GM23338 (cell line): Measurements from ENCODE around the gene DPM1. TPM values are rescaled to one million over a fixed set of nuclear protein-coding genes. Genes with fewer than 3 reads are reported as not detected.

Source experiments
- ATAC-seq: fragments of 200-7000 bp; cut with Tn5 transposase; 3 replicates; pipeline ENCODE4 v1.9.1; 2020
- DNase-seq: peaks from one replicate; pipeline ENCODE4 v3.0.0-alpha.2; 2015; ENCODE audit warnings: low spot score
- H2AFZ ChIP-seq: fragments of 200-600 bp; sonication (generic); 2 replicates; pipeline ENCODE4 v1.8.0; 2016; ENCODE audit warnings: antibody characterized with exemption, mild to moderate bottlenecking, moderate library complexity
- H3F3A ChIP-seq: fragments of 200-600 bp; sonication (generic); replicated peaks from 2 replicates; pipeline ENCODE4 v1.8.0; 2017; ENCODE audit warnings: antibody characterized with exemption, mixed run types, low read depth
- H3K27ac ChIP-seq: fragments of 200-600 bp; sonication (generic); 2 replicates; pipeline ENCODE4 v1.6.1; 2016; ENCODE audit warnings: low read depth
- H3K27me3 ChIP-seq: fragments of 200-600 bp; sonication (generic); 2 replicates; pipeline ENCODE4 v1.8.0; 2016; ENCODE audit warnings: mild to moderate bottlenecking, mixed run types, moderate library complexity; ENCODE audit not compliant: insufficient read depth
- H3K36me3 ChIP-seq: fragments of 200-600 bp; sonication (generic); 2 replicates; pipeline ENCODE4 v1.8.0; 2016; ENCODE audit warnings: mild to moderate bottlenecking; ENCODE audit not compliant: insufficient read depth
- H3K4me1 ChIP-seq: fragments of 200-600 bp; sonication (generic); 2 replicates; pipeline ENCODE4 v1.8.0; 2016; ENCODE audit warnings: mild to moderate bottlenecking, moderate library complexity; ENCODE audit not compliant: insufficient read depth
- H3K4me2 ChIP-seq: fragments of 200-600 bp; sonication (generic); 2 replicates; pipeline ENCODE4 v1.7.1; 2017; ENCODE audit warnings: mixed run types
- H3K4me3 ChIP-seq: fragments of 200-600 bp; sonication (generic); 2 replicates; pipeline ENCODE4 v1.6.1; 2016; ENCODE audit warnings: mixed run types
- H3K79me2 ChIP-seq: fragments of 200-600 bp; sonication (generic); replicated peaks from 2 replicates; pipeline ENCODE4 v1.8.0; 2017; ENCODE audit warnings: mild to moderate bottlenecking; ENCODE audit not compliant: insufficient read depth
- H3K9me2 ChIP-seq: fragments of 200-600 bp; sonication (generic); 2 replicates; pipeline ENCODE4 v1.8.0; 2017; ENCODE audit not compliant: insufficient read depth
- H4K20me1 ChIP-seq: fragments of 200-600 bp; sonication (generic); replicated peaks from 2 replicates; pipeline ENCODE4 v1.8.0; 2017; ENCODE audit warnings: mild to moderate bottlenecking; ENCODE audit not compliant: insufficient read depth
- H3K27ac Mint-ChIP-seq: 2 replicates; pipeline ENCODE4 v1.8.0; 2020; ENCODE audit warnings: inconsistent platforms, mild to moderate bottlenecking, moderate library complexity, mixed read lengths
- H3K27me3 Mint-ChIP-seq: 3 replicates; pipeline ENCODE4 v1.8.0; 2022; ENCODE audit warnings: low read depth, mild to moderate bottlenecking, moderate library complexity, mixed read lengths, inconsistent platforms; ENCODE audit not compliant: insufficient read depth, poor library complexity
- H3K36me3 Mint-ChIP-seq: 3 replicates; pipeline ENCODE4 v1.8.0; 2021; ENCODE audit warnings: low read depth, mild to moderate bottlenecking, inconsistent platforms, moderate library complexity, mixed read lengths
- H3K4me1 Mint-ChIP-seq: 3 replicates; pipeline ENCODE4 v1.8.0; 2020; ENCODE audit warnings: mild to moderate bottlenecking, inconsistent platforms, mixed read lengths
- H3K4me3 Mint-ChIP-seq: 3 replicates; pipeline ENCODE4 v1.8.0; 2021; ENCODE audit warnings: moderate library complexity, mild to moderate bottlenecking, inconsistent platforms, mixed read lengths
- H3K9me3 Mint-ChIP-seq: 3 replicates; pipeline ENCODE4 v1.8.0; 2020; ENCODE audit warnings: moderate library complexity, mild to moderate bottlenecking, inconsistent platforms, mixed read lengths
- CREB1 ChIP-seq: fragments of 250-450 bp; sonication (Bioruptor Pico); IDR thresholded peaks from 2 replicates; pipeline ENCODE4 v1.5.0; 2020; ENCODE audit warnings: low read depth, mild to moderate bottlenecking, moderate library complexity
- ETS1 ChIP-seq: IDR thresholded peaks from 2 replicates; pipeline ENCODE4 v1.6.1; 2016; ENCODE audit warnings: antibody characterized with exemption
- EZH2phosphoT487 ChIP-seq: fragments of 200-600 bp; sonication (generic); IDR thresholded peaks from one replicate; pipeline ENCODE4 v1.8.1; 2018; ENCODE audit warnings: antibody characterized with exemption; ENCODE audit not compliant: unreplicated experiment
- NANOG ChIP-seq: IDR thresholded peaks from 2 replicates; pipeline ENCODE4 v1.6.1; 2016; ENCODE audit warnings: antibody characterized with exemption, borderline replicate concordance
- polyA plus RNA-seq: library from polyadenylated mRNA; unstranded; fragments of >200 nt; fragmentation: Nextera tagmentation; extraction: Ambion mirVana; gene quantifications from 2 replicates; pipeline ENCODE4 v1.2.1, GENCODE V29; 2016
- total RNA-seq: library from RNA; depleted of rRNA; stranded (reverse); fragments of >200 nt; shearing (Covaris generic); gene quantifications from 2 replicates; pipeline ENCODE4 v1.2.3, GENCODE V29; 2014
- TF ChIP-seq, protein P1 (sequence below): IDR thresholded peaks from one replicate; pipeline ENCODE4 v1.6.1; 2018; ENCODE audit warnings: antibody characterized with exemption; ENCODE audit not compliant: unreplicated experiment
- TF ChIP-seq, protein P2 (sequence below), 2 experiments: fragments of 200-600 bp in 1 of 2; sonication (generic) in 1 of 2; conservative IDR thresholded peaks; 2 replicates each; pipeline versions ENCODE4 v1.5.1 to v1.6.1; 2016 to 2017; ENCODE audit warnings: antibody characterized with exemption in 2 of 2, low read depth in 2 of 2, mild to moderate bottlenecking in 2 of 2, moderate library complexity in 1 of 2

Gene DPM1
- total and polyA plus RNA-seq, 2 experiments from 2014 or later = 71.7 to 130 TPM

DNA sequence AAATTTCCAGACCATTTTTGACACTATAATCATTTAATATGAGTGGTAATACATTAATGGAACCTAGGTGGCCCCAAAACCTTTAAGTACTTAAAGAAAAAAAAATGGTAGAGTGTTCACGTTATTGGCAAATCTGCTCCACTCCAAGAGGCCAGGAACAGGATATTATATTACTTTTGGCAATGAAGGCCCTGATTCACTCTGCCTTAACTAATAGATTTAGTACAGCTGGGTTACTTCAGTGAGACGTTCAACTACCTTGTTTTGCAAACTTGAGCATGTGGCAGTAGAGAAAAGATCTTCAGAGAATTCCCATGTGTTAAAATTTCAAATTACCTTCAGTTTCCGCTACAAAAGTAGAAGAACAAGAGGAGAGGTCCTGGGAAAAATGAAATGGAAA, 39.9 kb downstream of the DPM1 start:
- H3K27ac Mint-ChIP-seq = no peak overlapping the region
- peaks cover 1% of the 10 kb centered on the region; the same call in 1 of the 2 replicates for H3K36me3 ChIP-seq
- no peak overlapping the region for H3K4me3 Mint-ChIP-seq
- no peaks in the 10 kb centered on the region for H3K27me3 ChIP-seq
- peaks cover 63% of the 10 kb centered on the region for H3K4me1 ChIP-seq
- H3K9me3 Mint-ChIP-seq = no peaks in the 10 kb centered on the region
- H3K4me1 Mint-ChIP-seq = peaks cover 69% of the 10 kb centered on the region
- H2AFZ ChIP-seq = no peak overlapping the region
- H3K27me3 Mint-ChIP-seq = peaks cover 3% of the 10 kb centered on the region
- no peak overlapping the region for H3K4me3 ChIP-seq
- H3K36me3 Mint-ChIP-seq = peaks cover 47% of the 10 kb centered on the region; the same call in 2 of the 3 replicates
- TF ChIP-seq NANOG (no peak), ETS1 (no peak)
- TF ChIP-seq, protein P1, sequence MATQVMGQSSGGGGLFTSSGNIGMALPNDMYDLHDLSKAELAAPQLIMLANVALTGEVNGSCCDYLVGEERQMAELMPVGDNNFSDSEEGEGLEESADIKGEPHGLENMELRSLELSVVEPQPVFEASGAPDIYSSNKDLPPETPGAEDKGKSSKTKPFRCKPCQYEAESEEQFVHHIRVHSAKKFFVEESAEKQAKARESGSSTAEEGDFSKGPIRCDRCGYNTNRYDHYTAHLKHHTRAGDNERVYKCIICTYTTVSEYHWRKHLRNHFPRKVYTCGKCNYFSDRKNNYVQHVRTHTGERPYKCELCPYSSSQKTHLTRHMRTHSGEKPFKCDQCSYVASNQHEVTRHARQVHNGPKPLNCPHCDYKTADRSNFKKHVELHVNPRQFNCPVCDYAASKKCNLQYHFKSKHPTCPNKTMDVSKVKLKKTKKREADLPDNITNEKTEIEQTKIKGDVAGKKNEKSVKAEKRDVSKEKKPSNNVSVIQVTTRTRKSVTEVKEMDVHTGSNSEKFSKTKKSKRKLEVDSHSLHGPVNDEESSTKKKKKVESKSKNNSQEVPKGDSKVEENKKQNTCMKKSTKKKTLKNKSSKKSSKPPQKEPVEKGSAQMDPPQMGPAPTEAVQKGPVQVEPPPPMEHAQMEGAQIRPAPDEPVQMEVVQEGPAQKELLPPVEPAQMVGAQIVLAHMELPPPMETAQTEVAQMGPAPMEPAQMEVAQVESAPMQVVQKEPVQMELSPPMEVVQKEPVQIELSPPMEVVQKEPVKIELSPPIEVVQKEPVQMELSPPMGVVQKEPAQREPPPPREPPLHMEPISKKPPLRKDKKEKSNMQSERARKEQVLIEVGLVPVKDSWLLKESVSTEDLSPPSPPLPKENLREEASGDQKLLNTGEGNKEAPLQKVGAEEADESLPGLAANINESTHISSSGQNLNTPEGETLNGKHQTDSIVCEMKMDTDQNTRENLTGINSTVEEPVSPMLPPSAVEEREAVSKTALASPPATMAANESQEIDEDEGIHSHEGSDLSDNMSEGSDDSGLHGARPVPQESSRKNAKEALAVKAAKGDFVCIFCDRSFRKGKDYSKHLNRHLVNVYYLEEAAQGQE = no peak
- H3K9me2 ChIP-seq = no peaks in the 10 kb centered on the region
- DNase-seq (no peak), ATAC-seq (no peak)
- no peak overlapping the region for H3K4me2 ChIP-seq
- peaks cover 94% of the 10 kb centered on the region for H4K20me1 ChIP-seq
- peaks cover 100% of the 10 kb centered on the region for H3K79me2 ChIP-seq
- H3F3A ChIP-seq = no peaks in the 10 kb centered on the region
- H3K27ac ChIP-seq = peak overlapping the region; percentile 17; the same call in 1 of the 2 replicates

- peaks cover 62% of the 10 kb centered on the region for H3K4me1 Mint-ChIP-seq
- Histone ChIP-seq H2AFZ (no peak overlapping the region), H3K4me1 (peaks cover 60% of the 10 kb centered on the region), H3K27me3 (no peaks in the 10 kb centered on the region), H3K4me3 (no peak overlapping the region), H3K9me2 (no peaks in the 10 kb centered on the region), H3K36me3 (no peaks in the 10 kb centered on the region; the same call in 1 of the 2 replicates), H3K27ac (peak overlapping the region; percentile 71), H3K4me2 (no peak overlapping the region; the same call in 1 of the 2 replicates), H4K20me1 (peaks cover 96% of the 10 kb centered on the region), H3K79me2 (peaks cover 100% of the 10 kb centered on the region), H3F3A (no peaks in the 10 kb centered on the region)
- no peak overlapping the region for H3K4me3 Mint-ChIP-seq
- ATAC-seq = no peak
- H3K27me3 Mint-ChIP-seq = peaks cover 6% of the 10 kb centered on the region
- peaks cover 45% of the 10 kb centered on the region; the same call in 2 of the 3 replicates for H3K36me3 Mint-ChIP-seq
- no peaks in the 10 kb centered on the region for H3K9me3 Mint-ChIP-seq
- DNase-seq = no peak
- TF ChIP-seq EZH2phosphoT487 (no peak), CREB1 (no peak)
- TF ChIP-seq, protein P2, sequence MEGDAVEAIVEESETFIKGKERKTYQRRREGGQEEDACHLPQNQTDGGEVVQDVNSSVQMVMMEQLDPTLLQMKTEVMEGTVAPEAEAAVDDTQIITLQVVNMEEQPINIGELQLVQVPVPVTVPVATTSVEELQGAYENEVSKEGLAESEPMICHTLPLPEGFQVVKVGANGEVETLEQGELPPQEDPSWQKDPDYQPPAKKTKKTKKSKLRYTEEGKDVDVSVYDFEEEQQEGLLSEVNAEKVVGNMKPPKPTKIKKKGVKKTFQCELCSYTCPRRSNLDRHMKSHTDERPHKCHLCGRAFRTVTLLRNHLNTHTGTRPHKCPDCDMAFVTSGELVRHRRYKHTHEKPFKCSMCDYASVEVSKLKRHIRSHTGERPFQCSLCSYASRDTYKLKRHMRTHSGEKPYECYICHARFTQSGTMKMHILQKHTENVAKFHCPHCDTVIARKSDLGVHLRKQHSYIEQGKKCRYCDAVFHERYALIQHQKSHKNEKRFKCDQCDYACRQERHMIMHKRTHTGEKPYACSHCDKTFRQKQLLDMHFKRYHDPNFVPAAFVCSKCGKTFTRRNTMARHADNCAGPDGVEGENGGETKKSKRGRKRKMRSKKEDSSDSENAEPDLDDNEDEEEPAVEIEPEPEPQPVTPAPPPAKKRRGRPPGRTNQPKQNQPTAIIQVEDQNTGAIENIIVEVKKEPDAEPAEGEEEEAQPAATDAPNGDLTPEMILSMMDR (conservative IDR thresholded peaks at IDR 0.05; ENCODE audit: low read depth in 2 of 2) = no peak
- no peak overlapping the region for H3K27ac Mint-ChIP-seq
Measured at GRCh38 chr20:50916934-50917333, 41.4 kb downstream of the DPM1 start.
